Caco-2 (cell line): ENCODE measurements around the gene CROCC2. TPM values are rescaled to one million over a fixed set of nuclear protein-coding genes. Genes with fewer than 3 reads are reported as not detected.
A peak's percentile ranks its signal among the peaks of the same experiment; 100 is the strongest.

Experiments used
- BruUV-seq: library from RNA; stranded (reverse); fragments of 400-500 nt; replicated peaks from 2 replicates; lab custom pipeline; 2021; lab: Mats Ljungman, UMichigan
- CTCF ChIA-PET: fragments of 300-600 bp; sonication (Branson Sonifier 250); formaldehyde crosslinking; loops from one replicate; lab custom pipeline; 2022; ENCODE audit warnings: antibody characterized with exemption; lab: Charles Lee
- POLR2A ChIA-PET: fragments of 300-600 bp; sonication (Branson Sonifier 250); formaldehyde crosslinking; loops from one replicate; lab custom pipeline; 2022; ENCODE audit warnings: antibody characterized with exemption; lab: Charles Lee
- DNase-seq, 2 experiments: peaks; one replicate each; pipeline versions ENCODE4 v3.0.0 to v3.0.0-alpha.2; 2020 to 2022
- H3K27me3 ChIP-seq: replicated peaks from 2 replicates; pipeline ENCODE4 v1.6.0; 2011; ENCODE audit warnings: low read length; ENCODE audit not compliant: control insufficient read depth, insufficient read depth
- H3K36me3 ChIP-seq: 2 replicates; pipeline ENCODE4 v1.5.1; 2011; ENCODE audit warnings: low read length; ENCODE audit not compliant: control insufficient read depth, insufficient read depth
- H3K4me1 ChIP-seq: fragments of 250-450 bp; sonication (Bioruptor Pico); 2 replicates; pipeline ENCODE4 v1.5.1; 2020; ENCODE audit warnings: mild to moderate bottlenecking
- H3K4me3 ChIP-seq: 2 replicates; pipeline ENCODE4 v1.5.1; 2011; ENCODE audit warnings: low read depth, mild to moderate bottlenecking, control low read depth, low read length
- H3K9me3 ChIP-seq: fragments of 250-450 bp; sonication (Bioruptor Pico); 2 replicates; pipeline ENCODE4 v1.5.1; 2020; ENCODE audit warnings: mild to moderate bottlenecking, moderate library complexity
- H3K27ac Mint-ChIP-seq: one replicate; pipeline ENCODE4 v1.8.0; 2022; ENCODE audit warnings: mixed read lengths; ENCODE audit not compliant: unreplicated experiment
- H3K27me3 Mint-ChIP-seq: one replicate; pipeline ENCODE4 v1.8.0; 2022; ENCODE audit warnings: mixed read lengths; ENCODE audit not compliant: insufficient read depth, unreplicated experiment
- H3K36me3 Mint-ChIP-seq: one replicate; pipeline ENCODE4 v1.8.0; 2022; ENCODE audit warnings: mild to moderate bottlenecking, mixed read lengths; ENCODE audit not compliant: insufficient read depth, unreplicated experiment
- H3K4me1 Mint-ChIP-seq: one replicate; pipeline ENCODE4 v1.8.0; 2022; ENCODE audit warnings: low read depth, mixed read lengths; ENCODE audit not compliant: unreplicated experiment
- H3K4me3 Mint-ChIP-seq: one replicate; pipeline ENCODE4 v1.8.0; 2022; ENCODE audit warnings: mild to moderate bottlenecking, moderate library complexity, mixed read lengths; ENCODE audit not compliant: unreplicated experiment
- H3K9me3 Mint-ChIP-seq: one replicate; pipeline ENCODE4 v1.8.0; 2022; ENCODE audit warnings: mixed read lengths; ENCODE audit not compliant: unreplicated experiment
- intact Hi-C: fragments of 100-400 bp; cut with micrococcal nuclease; formaldehyde crosslinking; loops from one replicate; pipeline ENCODE4 v1.10.0; 2022; ENCODE audit not compliant: unreplicated experiment
- total RNA-seq: library from RNA; stranded (reverse); gene quantifications from 2 replicates; pipeline ENCODE4 v1.2.3, GENCODE V29; 2022
- TF ChIP-seq, protein P1 (sequence below), 2 experiments: fragments of 200-600 bp in 1 of 2; IDR thresholded peaks; 1 replicate in 1 of 2; 2 replicates in 1 of 2; pipeline versions ENCODE4 v1.5.1 to v1.8.0; 2011 to 2022; ENCODE audit warnings: antibody characterized with exemption in 1 of 2, control low read depth in 1 of 2, inconsistent platforms in 1 of 2, low read depth in 1 of 2, low read length in 1 of 2, mild to moderate bottlenecking in 1 of 2, moderate library complexity in 1 of 2; ENCODE audit not compliant: insufficient read depth in 1 of 2, severe bottlenecking in 1 of 2, unreplicated experiment in 1 of 2

Gene CROCC2
- total RNA-seq, 1 experiment from 2014 or later, result not detected

GRCh38 chr2:240993446-240994170 lies 87.5 kb downstream of the CROCC2 start:
- no peaks in the 10 kb centered on the region for H3K36me3 ChIP-seq
- Mint-ChIP-seq H3K27ac (no peak overlapping the region), H3K4me3 (no peak overlapping the region), H3K9me3 (no peaks in the 10 kb centered on the region), H3K4me1 (no peaks in the 10 kb centered on the region), H3K27me3 (no peaks in the 10 kb centered on the region), H3K36me3 (no peaks in the 10 kb centered on the region)
- POLR2A ChIA-PET, result no interaction called here
- DNase-seq, result no peak
- TF ChIP-seq, protein P1, sequence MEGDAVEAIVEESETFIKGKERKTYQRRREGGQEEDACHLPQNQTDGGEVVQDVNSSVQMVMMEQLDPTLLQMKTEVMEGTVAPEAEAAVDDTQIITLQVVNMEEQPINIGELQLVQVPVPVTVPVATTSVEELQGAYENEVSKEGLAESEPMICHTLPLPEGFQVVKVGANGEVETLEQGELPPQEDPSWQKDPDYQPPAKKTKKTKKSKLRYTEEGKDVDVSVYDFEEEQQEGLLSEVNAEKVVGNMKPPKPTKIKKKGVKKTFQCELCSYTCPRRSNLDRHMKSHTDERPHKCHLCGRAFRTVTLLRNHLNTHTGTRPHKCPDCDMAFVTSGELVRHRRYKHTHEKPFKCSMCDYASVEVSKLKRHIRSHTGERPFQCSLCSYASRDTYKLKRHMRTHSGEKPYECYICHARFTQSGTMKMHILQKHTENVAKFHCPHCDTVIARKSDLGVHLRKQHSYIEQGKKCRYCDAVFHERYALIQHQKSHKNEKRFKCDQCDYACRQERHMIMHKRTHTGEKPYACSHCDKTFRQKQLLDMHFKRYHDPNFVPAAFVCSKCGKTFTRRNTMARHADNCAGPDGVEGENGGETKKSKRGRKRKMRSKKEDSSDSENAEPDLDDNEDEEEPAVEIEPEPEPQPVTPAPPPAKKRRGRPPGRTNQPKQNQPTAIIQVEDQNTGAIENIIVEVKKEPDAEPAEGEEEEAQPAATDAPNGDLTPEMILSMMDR (IDR thresholded peaks at IDR 0.05; ENCODE audit: insufficient read depth in 1 of 2, low read depth in 1 of 2, low read length in 1 of 2, severe bottlenecking in 1 of 2, unreplicated experiment in 1 of 2), result no peak
- no TSS peak for BruUV-seq
- CTCF ChIA-PET, result no interaction called here
- H3K4me3 ChIP-seq, result no peak overlapping the region
- H3K4me1 ChIP-seq, result no peaks in the 10 kb centered on the region
- no peaks in the 10 kb centered on the region for H3K27me3 ChIP-seq
- intact Hi-C loops, result no loop called here
- no peaks in the 10 kb centered on the region for H3K9me3 ChIP-seq

- Histone ChIP-seq H3K4me1 (no peaks in the 10 kb centered on the region), H3K27me3 (no peaks in the 10 kb centered on the region), H3K36me3 (no peaks in the 10 kb centered on the region), H3K9me3 (no peaks in the 10 kb centered on the region), H3K4me3 (no peak overlapping the region)
- H3K27me3 Mint-ChIP-seq, result no peaks in the 10 kb centered on the region
- POLR2A ChIA-PET, result no interaction called here
- H3K36me3 Mint-ChIP-seq, result no peaks in the 10 kb centered on the region
- CTCF ChIA-PET, result no interaction called here
- no peak overlapping the region for H3K27ac Mint-ChIP-seq
- BruUV-seq, result no TSS peak
- no peaks in the 10 kb centered on the region for H3K4me1 Mint-ChIP-seq
- intact Hi-C loops, result no loop called here
- no peaks in the 10 kb centered on the region for H3K9me3 Mint-ChIP-seq
- TF ChIP-seq, protein P1 (IDR thresholded peaks at IDR 0.05; ENCODE audit: insufficient read depth in 1 of 2, low read depth in 1 of 2, low read length in 1 of 2, severe bottlenecking in 1 of 2, unreplicated experiment in 1 of 2), result no peak
- peak in 1 of 2 experiments; percentile 17 for DNase-seq
- no peak overlapping the region for H3K4me3 Mint-ChIP-seq
Observed at GRCh38 chr2:240994171-240994896, 88.2 kb downstream of the CROCC2 start.

DNA sequence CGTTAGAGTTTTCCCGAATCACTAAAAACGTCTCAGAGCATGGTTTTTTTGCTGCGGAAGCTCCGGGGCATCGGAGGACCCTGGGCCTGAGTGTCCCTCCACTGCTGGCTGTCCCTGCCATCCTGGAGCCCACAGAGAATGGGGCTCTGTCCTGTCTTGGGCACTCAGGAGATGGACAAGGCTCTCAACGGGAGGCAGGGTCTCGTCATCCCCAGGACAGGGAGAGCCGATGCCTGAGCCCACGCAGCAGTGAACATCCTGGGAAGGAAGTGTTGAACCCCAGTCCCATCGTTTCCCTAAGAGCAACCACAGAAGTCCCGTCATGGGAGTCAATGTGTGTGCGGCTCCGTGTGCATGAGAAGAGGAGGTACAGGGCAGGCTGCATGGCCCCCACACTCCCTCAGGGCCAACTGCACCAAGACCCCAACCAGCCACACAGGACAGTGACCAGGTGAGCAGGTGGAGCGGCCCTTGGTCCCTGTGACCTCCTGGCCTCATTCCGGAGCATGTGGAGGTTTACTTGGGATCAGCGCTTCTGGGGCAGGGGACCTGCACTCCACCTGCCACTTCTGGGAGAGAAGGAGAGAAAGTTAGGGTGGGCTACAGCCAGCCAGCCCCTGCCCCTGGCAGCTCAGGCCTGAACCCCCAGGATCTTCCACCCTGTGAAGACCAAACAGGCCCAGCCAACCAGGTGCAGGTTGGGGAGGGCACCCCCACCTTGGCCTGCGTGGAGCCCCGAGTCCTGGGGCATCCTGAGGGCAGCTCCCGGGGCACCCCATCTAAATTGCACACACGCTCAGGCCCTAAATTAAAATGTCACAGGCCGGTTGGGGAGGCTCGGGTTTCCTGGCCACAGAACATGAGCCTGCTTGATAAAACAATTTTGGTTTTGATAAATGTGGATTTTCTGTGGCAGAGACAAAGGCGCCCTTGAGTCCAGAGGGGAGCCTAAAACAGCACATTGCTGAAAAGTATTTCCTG lies 89.2 kb downstream of the CROCC2 start:
- H3K27ac Mint-ChIP-seq, result no peak overlapping the region
- ChIA-PET POLR2A (no interaction called here), CTCF (no interaction called here)
- H3K4me1 ChIP-seq, result no peaks in the 10 kb centered on the region
- H3K4me3 Mint-ChIP-seq, result no peak overlapping the region
- H3K27me3 Mint-ChIP-seq, result peaks cover 4% of the 10 kb centered on the region
- H3K27me3 ChIP-seq, result no peaks in the 10 kb centered on the region
- intact Hi-C loops, result no loop called here
- H3K36me3 Mint-ChIP-seq, result no peaks in the 10 kb centered on the region
- no peaks in the 10 kb centered on the region for H3K4me1 Mint-ChIP-seq
- H3K9me3 Mint-ChIP-seq, result no peaks in the 10 kb centered on the region
- no peak overlapping the region for H3K4me3 ChIP-seq
- no peaks in the 10 kb centered on the region for H3K36me3 ChIP-seq
- TF ChIP-seq, protein P1 (IDR thresholded peaks at IDR 0.05; ENCODE audit: insufficient read depth in 1 of 2, low read depth in 1 of 2, low read length in 1 of 2, severe bottlenecking in 1 of 2, unreplicated experiment in 1 of 2), result no peak
- BruUV-seq, result no TSS peak
- no peaks in the 10 kb centered on the region for H3K9me3 ChIP-seq
- no peak for DNase-seq
